ENCODE data around the gene HELZ. TPM values are rescaled to one million over a fixed set of nuclear protein-coding genes. Genes with fewer than 3 reads are reported as not detected.

HELZ gene
- polyA plus RNA-seq, 1 of the 3 experiments (the other 2 are of a cell fraction), result 4.3 TPM

DNA sequence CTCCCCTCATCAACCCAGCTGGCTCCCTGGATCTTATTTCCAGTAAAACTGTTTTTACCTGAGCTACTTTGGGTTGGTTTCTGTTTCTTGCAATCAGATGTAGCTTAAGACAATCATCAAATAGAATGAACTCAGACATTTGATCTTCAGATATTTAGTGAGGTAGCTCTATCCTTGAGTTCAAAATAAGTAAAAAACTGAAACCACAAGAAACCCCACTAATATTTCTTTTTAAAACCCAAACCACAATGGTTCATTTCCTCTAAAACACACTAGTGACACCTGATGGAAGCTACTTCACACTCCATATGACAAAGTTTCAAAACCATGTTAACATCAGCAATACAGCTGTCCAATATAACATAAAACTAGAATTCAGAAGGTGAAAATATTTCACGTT is 162.9 kb downstream of the HELZ start:
- H3K9me2 ChIP-seq, result no peaks in the 10 kb centered on the region
- ChIA-PET CTCF (interaction anchor here (0.6 to 3.9 kb wide), 26 partner anchors 9 to 354 kb away, joined by 3 to 18 read pairs (median 4); no protein-coding TSS in a partner anchor), POLR2A (interaction anchor here (2.0 kb wide), 1 partner anchor 116 kb away, joined by 6 read pairs; no protein-coding TSS in a partner anchor)
- no peak overlapping the region for H3K4me2 ChIP-seq
- peak overlapping the region in 1 of 2 experiments; percentile 36; a peak in 1 of 4 replicates for H3K27ac ChIP-seq (ENCODE audit: low read depth in 2 of 2, low read length in 1 of 2)
- TF ChIP-seq RFX5 (IDR thresholded peaks at IDR 0.05; ENCODE audit: low read length) (no peak), RAD21 (IDR thresholded peaks at IDR 0.05; ENCODE audit: low read length) (peak; percentile 68), ELF1 (IDR thresholded peaks at IDR 0.05) (no peak)
- H3K27me3 ChIP-seq (ENCODE audit: insufficient read depth), result no peaks in the 10 kb centered on the region
- H3K36me3 ChIP-seq (replicated peaks in 1 of 2; ENCODE audit: control insufficient read depth in 1 of 2, insufficient read depth in 2 of 2, low read length in 1 of 2), result peaks cover 25 to 55% of the 10 kb centered on the region in 2 experiments
- H3K9ac ChIP-seq, result no peak overlapping the region
- 72% methylated on average over 1 of the region's 1 CpG for WGBS (ENCODE audit: low lambda C conversion rate)
- no peak overlapping the region for H2AFZ ChIP-seq (ENCODE audit: low read depth)
- H3F3A ChIP-seq (replicated peaks; ENCODE audit: insufficient read depth), result no peaks in the 10 kb centered on the region
- no peaks in the 10 kb centered on the region for H3K79me2 ChIP-seq (ENCODE audit: insufficient read depth)
- no peak overlapping the region for H3K4me3 ChIP-seq (ENCODE audit: low read depth in 2 of 2, low read length in 1 of 2)
- no peak for DNase-seq
- H3K4me1 ChIP-seq (ENCODE audit: control insufficient read depth in 1 of 2, insufficient read depth in 2 of 2, low read depth in 1 of 2, low read length in 1 of 2), result peaks cover 0 to 10% of the 10 kb centered on the region in 2 experiments; a peak in 2 of 4 replicates
- no peaks in the 10 kb centered on the region for H3K9me3 ChIP-seq
- no peaks in the 10 kb centered on the region for H4K20me1 ChIP-seq (ENCODE audit: insufficient read depth)

GRCh38 chr17:67080804-67081203 is 164.2 kb downstream of the HELZ start:
- no peaks in the 10 kb centered on the region for H3K27me3 ChIP-seq (ENCODE audit: insufficient read depth)
- H3K36me3 ChIP-seq (replicated peaks in 1 of 2; ENCODE audit: control insufficient read depth in 1 of 2, insufficient read depth in 2 of 2, low read length in 1 of 2), result peaks cover 33 to 59% of the 10 kb centered on the region in 2 experiments
- H3K4me3 ChIP-seq (ENCODE audit: low read depth in 2 of 2, low read length in 1 of 2), result no peak overlapping the region
- CTCF ChIA-PET, result interaction anchor here (1.5 to 3.9 kb wide), 7 partner anchors 10 to 353 kb away, joined by 4 to 18 read pairs (median 11); no protein-coding TSS in a partner anchor
- H3K9me2 ChIP-seq, result no peaks in the 10 kb centered on the region
- peak overlapping the region in 1 of 2 experiments; percentile 39; a peak in 1 of 4 replicates for H3K27ac ChIP-seq (ENCODE audit: low read depth in 2 of 2, low read length in 1 of 2)
- H3K79me2 ChIP-seq (ENCODE audit: insufficient read depth), result no peaks in the 10 kb centered on the region
- H3K4me1 ChIP-seq (ENCODE audit: control insufficient read depth in 1 of 2, insufficient read depth in 2 of 2, low read depth in 1 of 2, low read length in 1 of 2), result peaks cover 0 to 10% of the 10 kb centered on the region in 2 experiments; a peak in 2 of 4 replicates
- no peak overlapping the region for H3K9ac ChIP-seq
- POLR2A ChIA-PET, result interaction anchor here (0.6 to 2.0 kb wide), 2 partner anchors 78 to 115 kb away, joined by 4 to 6 read pairs; no protein-coding TSS in a partner anchor
- no peaks in the 10 kb centered on the region for H4K20me1 ChIP-seq (ENCODE audit: insufficient read depth)
- 98% methylated on average over 2 of the region's 2 CpGs for WGBS (ENCODE audit: low lambda C conversion rate)
- H3K9me3 ChIP-seq, result no peaks in the 10 kb centered on the region
- H2AFZ ChIP-seq (ENCODE audit: low read depth), result no peak overlapping the region
- TF ChIP-seq RXRA (IDR thresholded peaks at IDR 0.05; ENCODE audit: borderline replicate concordance, low read depth) (no peak), EP300 (IDR thresholded peaks at IDR 0.05; ENCODE audit: borderline replicate concordance in 1 of 2, low read depth in 1 of 2, low read length in 1 of 2) (no peak), FOXJ3 (CRISPR knock-in tag; IDR thresholded peaks at IDR 0.05) (no peak), TEAD4 (IDR thresholded peaks at IDR 0.05; ENCODE audit: borderline replicate concordance, insufficient read depth) (no peak), TAF1 (IDR thresholded peaks at IDR 0.05; ENCODE audit: borderline replicate concordance, low read depth, low read length) (no peak), EZH2phosphoT487 (IDR thresholded peaks at IDR 0.05; ENCODE audit: borderline replicate concordance, low read depth) (no peak), CTCF (IDR thresholded peaks at IDR 0.05) (no peak), GABPA (IDR thresholded peaks at IDR 0.05; ENCODE audit: low read depth) (no peak)
- H3F3A ChIP-seq (replicated peaks; ENCODE audit: insufficient read depth), result no peaks in the 10 kb centered on the region
- no peak for DNase-seq
- H3K4me2 ChIP-seq, result no peak overlapping the region
